ENCODE results near the gene PTPRJ.

GRCh38 chr11:48052183-48053044, 72.1 kb downstream of the PTPRJ start:
- no peak for TF ChIP-seq CTCF (IDR thresholded peaks at IDR 0.05)
- TF ChIP-seq POLR2A (IDR thresholded peaks at IDR 0.05), result no peak
- TF ChIP-seq POLR2AphosphoS5 (IDR thresholded peaks at IDR 0.05), result no peak
- TF ChIP-seq EP300 (IDR thresholded peaks at IDR 0.05), result no peak

All from sigmoid colon (tissue), 4 donors.